GM19351 (cell line): Measurements from ENCODE around the gene ABCC5.
"Not testable (repeated sequence)": the region's sequence is repeated elsewhere in the genome, so short reads cannot be mapped to it uniquely, and the experiment has no call there.

Source experiments
- ATAC-seq: cut with Tn5 transposase; IDR thresholded peaks from one replicate; pipeline ENCODE4 v1.9.1; 2021; ENCODE audit warnings: mild to moderate bottlenecking, moderate library complexity; ENCODE audit not compliant: unreplicated experiment

ABCC5 gene

GRCh38 chr3:184016811-184017671 lies 643 bp downstream of the ABCC5 start:
- peak; percentile 76 for ATAC-seq

- no peak for ATAC-seq
Measured at GRCh38 chr3:184016169-184016570, 1.5 kb downstream of the ABCC5 start.

GRCh38 chr3:184015381-184016019 lies 2.2 kb downstream of the ABCC5 start:
- ATAC-seq: no peak

GRCh38 chr3:184011937-184012889 lies 5.5 kb downstream of the ABCC5 start:
- ATAC-seq: no peak

GRCh38 chr3:184011230-184011876 lies 6.3 kb downstream of the ABCC5 start:
- no peak for ATAC-seq

- ATAC-seq: no peak
Measured at GRCh38 chr3:184008161-184008560, 9.5 kb downstream of the ABCC5 start.

- not testable (repeated sequence) for ATAC-seq
Measured at GRCh38 chr3:184007143-184007813, 10.4 kb downstream of the ABCC5 start.

- ATAC-seq: peak; percentile 89
Measured at GRCh38 chr3:184005941-184006507, 11.7 kb downstream of the ABCC5 start.

- no peak for ATAC-seq
Measured at GRCh38 chr3:184004476-184004875, 13.2 kb downstream of the ABCC5 start.

- no peak for ATAC-seq
Measured at GRCh38 chr3:184003187-184003967, 14.3 kb downstream of the ABCC5 start.

GRCh38 chr3:184002469-184002868 lies 15.2 kb downstream of the ABCC5 start:
- ATAC-seq: no peak

- ATAC-seq: no peak
Measured at GRCh38 chr3:184001761-184002160, 15.9 kb downstream of the ABCC5 start.

GRCh38 chr3:183991403-183991802 lies 26.3 kb downstream of the ABCC5 start:
- ATAC-seq: no peak

- no peak for ATAC-seq
Measured at GRCh38 chr3:183988216-183988790, 29.4 kb downstream of the ABCC5 start.

- ATAC-seq: no peak
Measured at GRCh38 chr3:183987000-183987600, 30.6 kb downstream of the ABCC5 start.

GRCh38 chr3:183984749-183985729 lies 32.6 kb downstream of the ABCC5 start:
- ATAC-seq: no peak

GRCh38 chr3:183984127-183984740 lies 33.5 kb downstream of the ABCC5 start:
- no peak for ATAC-seq
